Tibial artery (tissue), 4 donors: ENCODE data around the gene NLGN4Y.

Source experiments
- DNase-seq, 2 donors: peaks; one replicate each; pipeline ENCODE4 v3.0.0-alpha.2; 2019
- H3K27ac ChIP-seq, 2 donors: fragments of 200-600 bp; sonication (generic) in 1 of 2; 1 replicate in 1 of 2; 2 replicates in 1 of 2; pipeline ENCODE4 v1.5.1; 2018 to 2019; ENCODE audit warnings: mild to moderate bottlenecking in 1 of 2
- H3K27me3 ChIP-seq, 2 donors: fragments of 200-600 bp; sonication (generic) in 1 of 2; one replicate each; pipeline versions ENCODE4 v1.5.1 to v1.6.0; 2016 to 2019
- H3K36me3 ChIP-seq, 3 donors: fragments of 200-600 bp; sonication (generic) in 2 of 3; one replicate each; pipeline ENCODE4 v1.5.1; 2016 to 2019; ENCODE audit warnings: mild to moderate bottlenecking in 2 of 3
- H3K4me1 ChIP-seq, 4 donors: fragments of 200-600 bp; sonication (generic) in 2 of 4; 1 replicate in 3 of 4; 2 replicates in 1 of 4; pipeline ENCODE4 v1.5.1; 2016 to 2019
- H3K4me3 ChIP-seq, 2 donors: fragments of 200-600 bp; sonication (generic) in 1 of 2; 1 replicate in 1 of 2; 2 replicates in 1 of 2; pipeline ENCODE4 v1.5.1; 2018 to 2019; ENCODE audit warnings: mild to moderate bottlenecking in 2 of 2
- H3K9me3 ChIP-seq, 3 donors: fragments of 200-600 bp; sonication (generic) in 1 of 3; one replicate each; pipeline ENCODE4 v1.5.1; 2016 to 2019
- intact Hi-C: fragments of 100-400 bp; cut with DNase I; formaldehyde crosslinking; loops from one replicate; pipeline ENCODE4 v1.15.0; 2023; ENCODE audit warnings: low total_unique reads
- TF ChIP-seq, protein P1 (sequence below), 2 experiments: fragments of 200-600 bp in 1 of 2; fragments of 450-650 bp in 1 of 2; IDR thresholded peaks; one replicate each; pipeline ENCODE4 v1.5.1; 2017 to 2019; ENCODE audit warnings: antibody characterized with exemption in 2 of 2, mild to moderate bottlenecking in 1 of 2, moderate library complexity in 1 of 2

Gene NLGN4Y

GRCh38 chrY:14628208-14628607, 103.9 kb downstream of the NLGN4Y start:
- no peaks in the 10 kb centered on the region for H3K9me3 ChIP-seq
- H3K36me3 ChIP-seq: no peaks in the 10 kb centered on the region
- no peak overlapping the region for H3K27ac ChIP-seq
- H3K4me3 ChIP-seq: no peak overlapping the region
- DNase-seq: no peak
- intact Hi-C loops: no loop called here
- H3K4me1 ChIP-seq: no peaks in the 10 kb centered on the region
- TF ChIP-seq, protein P1, sequence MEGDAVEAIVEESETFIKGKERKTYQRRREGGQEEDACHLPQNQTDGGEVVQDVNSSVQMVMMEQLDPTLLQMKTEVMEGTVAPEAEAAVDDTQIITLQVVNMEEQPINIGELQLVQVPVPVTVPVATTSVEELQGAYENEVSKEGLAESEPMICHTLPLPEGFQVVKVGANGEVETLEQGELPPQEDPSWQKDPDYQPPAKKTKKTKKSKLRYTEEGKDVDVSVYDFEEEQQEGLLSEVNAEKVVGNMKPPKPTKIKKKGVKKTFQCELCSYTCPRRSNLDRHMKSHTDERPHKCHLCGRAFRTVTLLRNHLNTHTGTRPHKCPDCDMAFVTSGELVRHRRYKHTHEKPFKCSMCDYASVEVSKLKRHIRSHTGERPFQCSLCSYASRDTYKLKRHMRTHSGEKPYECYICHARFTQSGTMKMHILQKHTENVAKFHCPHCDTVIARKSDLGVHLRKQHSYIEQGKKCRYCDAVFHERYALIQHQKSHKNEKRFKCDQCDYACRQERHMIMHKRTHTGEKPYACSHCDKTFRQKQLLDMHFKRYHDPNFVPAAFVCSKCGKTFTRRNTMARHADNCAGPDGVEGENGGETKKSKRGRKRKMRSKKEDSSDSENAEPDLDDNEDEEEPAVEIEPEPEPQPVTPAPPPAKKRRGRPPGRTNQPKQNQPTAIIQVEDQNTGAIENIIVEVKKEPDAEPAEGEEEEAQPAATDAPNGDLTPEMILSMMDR (IDR thresholded peaks at IDR 0.05): no peak
- H3K27me3 ChIP-seq: no peaks in the 10 kb centered on the region

GRCh38 chrY:14631676-14632075, 107.3 kb downstream of the NLGN4Y start:
- intact Hi-C loops: no loop called here
- TF ChIP-seq, protein P1 (IDR thresholded peaks at IDR 0.05): no peak
- Histone ChIP-seq H3K27ac (no peak overlapping the region), H3K27me3 (no peaks in the 10 kb centered on the region), H3K4me3 (no peak overlapping the region), H3K9me3 (no peaks in the 10 kb centered on the region), H3K36me3 (no peaks in the 10 kb centered on the region), H3K4me1 (no peaks in the 10 kb centered on the region)
- DNase-seq: no peak

DNA sequence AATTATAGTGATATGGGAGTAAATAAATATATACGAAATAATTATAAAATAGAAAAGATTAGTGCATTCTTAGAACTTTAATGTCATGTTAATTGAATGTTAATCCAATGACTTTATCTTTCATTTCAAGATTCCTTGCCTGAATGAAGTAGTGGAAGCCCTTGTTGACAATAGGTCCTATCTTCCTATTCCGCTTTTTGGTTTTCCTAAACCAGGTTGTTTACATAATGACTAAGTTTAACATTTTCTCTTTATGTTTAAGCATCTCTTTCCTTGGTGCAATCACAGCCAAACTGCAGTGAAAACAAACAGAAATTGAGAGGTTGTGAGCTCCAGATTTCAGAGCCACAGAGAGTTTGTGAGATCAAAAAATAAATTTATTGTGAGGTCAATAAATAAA, 109.4 kb downstream of the NLGN4Y start:
- TF ChIP-seq, protein P1 (IDR thresholded peaks at IDR 0.05): no peak
- Histone ChIP-seq H3K9me3 (no peaks in the 10 kb centered on the region), H3K27me3 (no peaks in the 10 kb centered on the region), H3K4me3 (no peak overlapping the region), H3K27ac (no peak overlapping the region), H3K36me3 (no peaks in the 10 kb centered on the region), H3K4me1 (no peaks in the 10 kb centered on the region)
- DNase-seq: no peak
- intact Hi-C loops: no loop called here

DNA sequence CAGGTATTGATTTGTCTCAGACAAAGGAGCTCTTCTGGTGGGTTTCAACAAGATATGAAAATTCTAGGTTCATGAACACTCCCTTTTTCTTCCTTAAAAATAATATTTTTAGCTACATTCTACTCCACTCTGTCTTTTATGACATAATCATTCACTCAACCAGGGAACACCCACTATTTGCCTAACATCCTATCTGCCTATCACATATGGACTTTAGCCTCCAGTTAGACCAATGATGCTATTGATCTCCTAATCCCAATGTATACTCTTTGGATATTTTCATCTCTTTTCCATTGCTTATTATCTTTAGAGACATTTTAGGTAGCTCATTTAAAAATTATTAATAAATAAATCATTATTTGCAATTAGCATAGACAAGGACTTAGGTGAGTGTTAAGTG, 110.6 kb downstream of the NLGN4Y start:
- Histone ChIP-seq H3K9me3 (no peaks in the 10 kb centered on the region), H3K27me3 (no peaks in the 10 kb centered on the region), H3K36me3 (no peaks in the 10 kb centered on the region), H3K27ac (no peak overlapping the region), H3K4me1 (no peaks in the 10 kb centered on the region), H3K4me3 (no peak overlapping the region)
- TF ChIP-seq, protein P1 (IDR thresholded peaks at IDR 0.05): no peak
- no peak for DNase-seq
- intact Hi-C loops: no loop called here

DNA sequence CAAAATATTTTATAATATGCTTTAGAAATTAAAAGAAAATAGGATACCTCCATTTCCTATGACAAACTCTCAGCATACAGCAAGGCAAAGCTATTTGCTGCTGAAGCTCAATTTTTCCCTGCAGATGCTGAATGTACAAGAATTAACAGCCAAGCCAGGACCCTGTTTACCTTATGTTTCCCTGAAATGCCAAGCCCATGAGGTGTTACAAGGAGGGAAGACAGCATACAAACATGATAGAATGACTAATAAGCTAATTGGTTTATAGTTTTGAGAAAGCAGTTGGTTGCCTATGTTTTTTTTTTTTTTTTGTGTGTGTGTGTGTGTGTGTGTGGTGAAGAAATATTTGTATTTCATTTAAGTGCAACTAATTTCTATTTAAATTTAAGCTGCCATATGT, 113.2 kb downstream of the NLGN4Y start:
- no peaks in the 10 kb centered on the region for H3K4me1 ChIP-seq
- no peak overlapping the region for H3K27ac ChIP-seq
- H3K4me3 ChIP-seq: no peak overlapping the region
- no peaks in the 10 kb centered on the region for H3K27me3 ChIP-seq
- TF ChIP-seq, protein P1 (IDR thresholded peaks at IDR 0.05): no peak
- intact Hi-C loops: no loop called here
- H3K9me3 ChIP-seq: no peaks in the 10 kb centered on the region
- no peaks in the 10 kb centered on the region for H3K36me3 ChIP-seq
- no peak for DNase-seq

- no peaks in the 10 kb centered on the region for H3K9me3 ChIP-seq
- no peaks in the 10 kb centered on the region for H3K36me3 ChIP-seq
- TF ChIP-seq, protein P1 (IDR thresholded peaks at IDR 0.05): no peak
These were observed 117.5 kb downstream of the NLGN4Y start for GRCh38 chrY:14641853-14642252.

More at GRCh38 chrY:14641853-14642252, 117.5 kb downstream of the NLGN4Y start:
- Histone ChIP-seq H3K27me3 (no peaks in the 10 kb centered on the region), H3K27ac (no peak overlapping the region), H3K4me3 (no peak overlapping the region), H3K4me1 (no peaks in the 10 kb centered on the region)
- no peak for DNase-seq
- intact Hi-C loops: no loop called here
